Prostate gland (tissue), 2 donors: ENCODE results near the gene EML4.

Experiments used
- POLR2A ChIP-seq: fragments of 450-650 bp; IDR thresholded peaks from one replicate; pipeline ENCODE4 v1.6.1; 2016; ENCODE audit warnings: antibody characterized with exemption, mild to moderate bottlenecking
- POLR2AphosphoS5 ChIP-seq: sonication (generic); formaldehyde crosslinking; IDR thresholded peaks from one replicate; pipeline ENCODE4 v1.6.1; 2017; ENCODE audit warnings: antibody characterized with exemption
- TF ChIP-seq, protein P1 (sequence below), 4 experiments: fragments of 200-600 bp in 2 of 4; fragments of 450-650 bp in 2 of 4; sonication (generic) in 2 of 4; IDR thresholded peaks; 1 replicate in 3 of 4; 2 replicates in 1 of 4; pipeline ENCODE4 v1.5.1; 2016 to 2019; ENCODE audit warnings: antibody characterized with exemption in 4 of 4, mild to moderate bottlenecking in 2 of 4, moderate library complexity in 2 of 4

DNA sequence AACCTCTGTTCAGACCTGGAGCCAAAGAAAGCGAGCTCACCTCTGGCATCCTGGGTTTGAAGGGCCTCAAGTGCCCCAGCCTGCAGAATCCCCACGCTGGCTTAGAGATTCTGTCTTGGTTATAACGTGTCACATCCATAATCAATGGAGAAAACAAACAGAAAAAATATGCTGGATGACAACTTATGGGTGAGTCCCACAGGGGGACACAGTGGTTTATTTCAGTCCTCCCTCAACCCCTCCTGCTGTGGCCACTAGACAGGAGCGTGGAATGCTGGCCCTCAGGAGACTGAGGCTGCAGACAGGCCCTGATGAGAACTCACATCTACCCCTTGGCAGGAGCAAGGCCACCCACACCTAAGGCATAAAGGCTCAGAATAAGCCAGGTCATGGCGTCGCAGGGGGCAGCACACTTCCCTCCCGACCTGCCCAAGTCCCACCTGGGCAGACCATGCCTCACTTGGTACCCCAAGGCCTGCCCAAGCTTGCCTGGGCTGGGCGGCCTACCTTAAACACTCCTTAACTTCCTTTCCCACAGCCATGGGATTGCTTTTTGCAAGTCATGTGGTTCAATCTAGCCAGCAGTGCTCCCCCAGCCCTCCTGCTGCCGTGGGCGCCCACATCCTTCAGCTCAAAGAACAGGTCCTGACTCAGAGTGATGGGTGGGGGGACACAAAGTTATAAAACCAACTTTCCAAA, 171.9 kb downstream of the EML4 start:
- TF ChIP-seq, protein P1, sequence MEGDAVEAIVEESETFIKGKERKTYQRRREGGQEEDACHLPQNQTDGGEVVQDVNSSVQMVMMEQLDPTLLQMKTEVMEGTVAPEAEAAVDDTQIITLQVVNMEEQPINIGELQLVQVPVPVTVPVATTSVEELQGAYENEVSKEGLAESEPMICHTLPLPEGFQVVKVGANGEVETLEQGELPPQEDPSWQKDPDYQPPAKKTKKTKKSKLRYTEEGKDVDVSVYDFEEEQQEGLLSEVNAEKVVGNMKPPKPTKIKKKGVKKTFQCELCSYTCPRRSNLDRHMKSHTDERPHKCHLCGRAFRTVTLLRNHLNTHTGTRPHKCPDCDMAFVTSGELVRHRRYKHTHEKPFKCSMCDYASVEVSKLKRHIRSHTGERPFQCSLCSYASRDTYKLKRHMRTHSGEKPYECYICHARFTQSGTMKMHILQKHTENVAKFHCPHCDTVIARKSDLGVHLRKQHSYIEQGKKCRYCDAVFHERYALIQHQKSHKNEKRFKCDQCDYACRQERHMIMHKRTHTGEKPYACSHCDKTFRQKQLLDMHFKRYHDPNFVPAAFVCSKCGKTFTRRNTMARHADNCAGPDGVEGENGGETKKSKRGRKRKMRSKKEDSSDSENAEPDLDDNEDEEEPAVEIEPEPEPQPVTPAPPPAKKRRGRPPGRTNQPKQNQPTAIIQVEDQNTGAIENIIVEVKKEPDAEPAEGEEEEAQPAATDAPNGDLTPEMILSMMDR (IDR thresholded peaks at IDR 0.05) = no peak
- TF ChIP-seq POLR2A = no peak
- TF ChIP-seq POLR2AphosphoS5 = no peak
